IPS-20b (cell line): ENCODE results near the gene CASS4.

Experiments used
- H3K27ac ChIP-seq: one replicate; pipeline ENCODE4 v1.5.1; 2013; ENCODE audit warnings: low read length
- H3K27me3 ChIP-seq: 2 replicates; pipeline ENCODE4 v1.6.1; 2013; ENCODE audit warnings: mild to moderate bottlenecking, low read length, inconsistent platforms; ENCODE audit not compliant: insufficient read depth
- H3K36me3 ChIP-seq: 2 replicates; pipeline ENCODE4 v1.6.1; 2013; ENCODE audit warnings: low read depth, mild to moderate bottlenecking, inconsistent platforms, low read length, moderate library complexity; ENCODE audit not compliant: insufficient read depth
- H3K4me1 ChIP-seq: 2 replicates; pipeline ENCODE4 v1.6.1; 2013; ENCODE audit warnings: mild to moderate bottlenecking, control low read depth, inconsistent platforms, low read length, moderate library complexity; ENCODE audit not compliant: insufficient read depth
- H3K4me3 ChIP-seq: 2 replicates; pipeline ENCODE4 v1.5.1; 2013; ENCODE audit warnings: mild to moderate bottlenecking, low read length, inconsistent platforms
- H3K9ac ChIP-seq: 2 replicates; pipeline ENCODE4 v1.6.1; 2013; ENCODE audit warnings: low read depth, mild to moderate bottlenecking, inconsistent platforms, low read length, moderate library complexity
- H3K9me3 ChIP-seq: 2 replicates; pipeline ENCODE4 v1.6.1; 2013; ENCODE audit warnings: mild to moderate bottlenecking, low read depth, low read length, inconsistent platforms; ENCODE audit not compliant: insufficient read depth

The CASS4 gene

GRCh38 chr20:56438284-56438683, 26.2 kb downstream of the CASS4 start:
- Histone ChIP-seq H3K27ac (no peak overlapping the region), H3K9me3 (no peaks in the 10 kb centered on the region), H3K4me1 (no peaks in the 10 kb centered on the region), H3K4me3 (no peak overlapping the region), H3K9ac (no peak overlapping the region), H3K36me3 (no peaks in the 10 kb centered on the region), H3K27me3 (no peaks in the 10 kb centered on the region)

DNA sequence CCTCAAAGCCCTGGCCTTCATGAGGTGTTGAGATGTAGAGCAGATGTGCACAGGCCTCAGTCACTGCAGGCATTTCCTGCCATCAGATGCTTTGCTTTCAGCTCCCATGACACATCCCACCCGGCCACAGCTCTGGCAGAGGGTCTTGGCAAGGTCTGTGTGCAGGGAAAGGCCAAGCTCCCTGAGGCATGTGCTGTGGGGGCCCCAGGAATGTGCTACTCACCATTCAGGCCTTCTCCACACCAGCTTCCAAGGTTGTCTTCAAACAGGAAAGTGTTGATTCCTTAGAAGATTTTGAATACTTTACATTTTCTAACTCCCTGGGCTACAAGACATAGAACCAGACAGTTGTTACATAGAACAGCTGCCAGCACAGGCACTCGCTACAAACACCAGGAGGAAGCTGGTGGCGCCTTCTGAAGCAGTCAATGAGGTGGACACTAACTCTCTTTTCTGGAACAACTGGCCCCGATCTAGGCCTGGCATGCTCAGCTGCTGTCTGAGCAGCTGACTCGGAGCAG, 27.8 kb downstream of the CASS4 start:
- Histone ChIP-seq H3K36me3 (no peaks in the 10 kb centered on the region), H3K4me3 (no peak overlapping the region), H3K27me3 (no peaks in the 10 kb centered on the region), H3K9ac (no peak overlapping the region), H3K9me3 (no peaks in the 10 kb centered on the region), H3K27ac (no peak overlapping the region), H3K4me1 (no peaks in the 10 kb centered on the region)

GRCh38 chr20:56440346-56441007, 28.4 kb downstream of the CASS4 start:
- Histone ChIP-seq H3K27ac (no peak overlapping the region), H3K27me3 (no peaks in the 10 kb centered on the region), H3K9me3 (no peaks in the 10 kb centered on the region), H3K36me3 (no peaks in the 10 kb centered on the region), H3K9ac (no peak overlapping the region), H3K4me3 (no peak overlapping the region), H3K4me1 (no peaks in the 10 kb centered on the region)

DNA sequence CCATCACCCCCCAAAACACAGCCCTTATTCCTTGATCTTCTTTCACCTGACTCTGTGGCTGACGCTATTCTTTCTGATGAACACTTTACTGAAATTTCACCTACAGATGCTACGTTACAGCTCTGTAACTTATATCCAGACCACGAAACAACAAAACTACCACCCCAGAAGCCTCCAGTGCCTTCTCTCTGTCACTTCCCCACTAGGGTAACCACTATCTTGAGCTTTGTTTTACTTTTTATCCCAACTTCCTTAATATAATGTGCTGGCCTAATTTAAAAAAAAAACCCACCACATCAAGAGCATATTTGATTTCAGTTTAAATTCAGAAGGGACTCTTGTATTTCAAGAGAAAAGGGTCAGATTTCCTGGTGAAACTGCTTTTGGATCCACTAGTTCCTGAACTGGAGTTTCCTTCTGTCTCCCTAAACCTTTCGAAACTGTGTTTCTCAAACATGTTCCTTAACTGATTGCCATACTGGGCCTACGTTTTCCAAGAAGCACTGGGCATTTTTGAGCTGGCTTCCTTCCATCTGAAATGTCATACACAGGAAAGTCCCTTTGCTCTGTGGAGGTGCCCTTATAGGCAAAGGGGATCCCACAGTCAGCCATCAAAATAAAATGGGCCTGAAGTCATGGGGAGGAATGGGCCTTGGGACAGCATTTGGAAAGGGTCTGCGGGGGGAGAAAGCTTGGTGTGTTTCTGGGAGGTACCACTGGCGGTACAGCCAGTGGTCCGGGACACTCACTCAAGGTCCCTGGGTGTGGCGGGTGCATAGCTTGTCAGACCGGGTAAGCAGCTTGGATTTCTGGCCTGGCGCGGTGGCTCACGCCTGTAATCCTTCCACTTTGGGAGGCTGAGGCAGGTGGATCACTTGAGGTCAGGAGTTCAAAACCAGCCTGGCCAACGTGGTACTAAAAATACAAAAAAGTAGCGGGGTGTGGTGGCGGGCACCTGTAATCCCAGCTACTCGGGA, 30.6 kb downstream of the CASS4 start:
- Histone ChIP-seq H3K9me3 (no peaks in the 10 kb centered on the region), H3K9ac (no peak overlapping the region), H3K4me3 (no peak overlapping the region), H3K4me1 (no peaks in the 10 kb centered on the region; the same call in 1 of the 2 replicates), H3K27ac (no peak overlapping the region), H3K36me3 (no peaks in the 10 kb centered on the region), H3K27me3 (no peaks in the 10 kb centered on the region)

DNA sequence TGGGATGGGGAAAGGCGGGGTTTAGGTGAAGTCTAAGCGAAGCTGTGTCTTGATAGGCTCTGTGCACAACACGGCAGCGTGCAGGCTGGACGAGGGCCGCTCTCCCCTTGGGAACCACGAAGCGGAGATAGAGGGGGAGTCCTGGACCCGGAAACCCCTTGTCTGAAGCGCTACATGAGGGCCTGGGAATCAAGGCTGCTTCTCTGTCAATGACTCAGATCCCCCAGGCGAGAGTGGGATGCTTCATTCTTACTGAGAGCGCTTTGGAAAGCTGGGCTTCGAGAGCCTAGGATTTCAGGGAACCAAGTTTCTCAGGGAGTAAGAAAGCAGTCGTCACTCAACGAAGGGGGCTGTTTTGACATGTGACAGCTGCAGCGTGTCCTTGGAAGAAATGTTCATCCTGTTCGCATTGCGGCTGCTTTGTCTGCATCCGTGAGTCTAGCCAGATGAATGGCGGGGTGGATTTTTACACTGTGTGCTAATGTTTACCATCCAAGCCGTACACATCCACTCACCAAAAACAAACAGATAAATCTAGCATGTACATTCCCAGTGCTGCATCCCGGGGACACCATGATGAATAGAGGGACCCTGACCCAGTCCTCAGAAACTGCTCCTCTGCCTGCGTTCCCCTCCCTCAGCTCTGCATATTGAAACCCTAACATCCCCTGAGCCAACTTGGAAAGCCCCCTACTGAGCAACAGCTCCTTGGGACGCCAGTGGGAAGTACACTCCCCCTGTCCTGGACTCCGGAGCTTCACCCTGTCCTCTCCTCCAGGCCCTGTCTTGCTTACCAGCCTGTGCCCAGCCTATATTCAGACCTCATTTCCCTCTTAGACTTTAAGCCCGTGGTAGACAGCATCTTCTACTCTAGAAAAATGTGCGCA, 31.8 kb downstream of the CASS4 start:
- Histone ChIP-seq H3K4me3 (no peak overlapping the region), H3K36me3 (no peaks in the 10 kb centered on the region), H3K9me3 (no peaks in the 10 kb centered on the region), H3K4me1 (no peaks in the 10 kb centered on the region; the same call in 1 of the 2 replicates), H3K27ac (no peak overlapping the region), H3K9ac (no peak overlapping the region), H3K27me3 (no peaks in the 10 kb centered on the region)

- no peaks in the 10 kb centered on the region for H3K9me3 ChIP-seq
- no peaks in the 10 kb centered on the region for H3K36me3 ChIP-seq
- no peak overlapping the region for H3K4me3 ChIP-seq
- no peak overlapping the region for H3K27ac ChIP-seq
- H3K27me3 ChIP-seq: no peaks in the 10 kb centered on the region
- H3K4me1 ChIP-seq: no peaks in the 10 kb centered on the region; the same call in 1 of the 2 replicates
- H3K9ac ChIP-seq: no peak overlapping the region
Observed at GRCh38 chr20:56445130-56445529, 33.1 kb downstream of the CASS4 start.

- Histone ChIP-seq H3K36me3 (no peaks in the 10 kb centered on the region), H3K27ac (no peak overlapping the region), H3K27me3 (no peaks in the 10 kb centered on the region), H3K4me1 (no peaks in the 10 kb centered on the region; the same call in 1 of the 2 replicates), H3K9ac (no peak overlapping the region), H3K4me3 (no peak overlapping the region), H3K9me3 (no peaks in the 10 kb centered on the region)
Observed at GRCh38 chr20:56445540-56445939, 33.5 kb downstream of the CASS4 start.

DNA sequence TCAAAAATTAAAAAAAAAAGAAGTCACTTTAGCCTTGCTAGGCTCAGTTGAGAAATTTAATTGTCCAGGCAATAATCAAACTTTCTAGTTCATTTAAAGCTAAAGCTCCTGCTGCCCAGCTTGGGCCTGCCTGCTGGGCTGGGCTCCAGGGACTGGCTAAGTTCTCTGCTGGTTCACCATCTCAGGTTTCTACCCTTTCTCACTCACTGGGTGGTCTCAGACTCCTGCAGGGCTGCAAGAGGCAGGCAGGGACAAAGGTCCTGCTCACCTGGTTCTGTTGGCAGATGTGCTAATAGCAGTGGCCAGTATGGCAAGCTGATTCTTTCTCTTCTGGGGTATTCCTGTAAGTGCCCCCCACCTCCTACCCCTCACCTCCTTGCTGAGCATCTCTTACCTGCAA, 35.2 kb downstream of the CASS4 start:
- Histone ChIP-seq H3K4me3 (no peak overlapping the region), H3K9ac (no peak overlapping the region), H3K36me3 (no peaks in the 10 kb centered on the region), H3K4me1 (no peaks in the 10 kb centered on the region; the same call in 1 of the 2 replicates), H3K27me3 (peaks cover 5% of the 10 kb centered on the region; the same call in 1 of the 2 replicates), H3K27ac (no peak overlapping the region), H3K9me3 (no peaks in the 10 kb centered on the region)

DNA sequence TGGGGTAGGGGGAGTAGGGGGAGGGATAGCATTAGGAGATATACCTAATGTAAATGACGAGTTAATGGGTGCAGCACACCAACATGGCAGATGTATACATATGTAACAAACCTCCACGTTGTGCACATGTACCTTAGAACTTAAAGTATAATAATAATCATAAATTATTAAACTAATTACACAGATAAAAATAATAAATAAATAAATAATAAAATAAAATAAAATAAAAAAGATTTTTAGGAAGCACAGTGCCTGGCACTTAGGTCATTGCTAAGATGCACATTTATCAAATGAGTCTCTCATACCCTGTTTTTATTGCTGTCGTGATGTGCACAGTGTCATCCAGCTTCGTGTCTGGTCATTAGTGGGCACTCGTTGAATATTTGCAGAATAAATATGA, 37.4 kb downstream of the CASS4 start:
- no peak overlapping the region for H3K27ac ChIP-seq

DNA sequence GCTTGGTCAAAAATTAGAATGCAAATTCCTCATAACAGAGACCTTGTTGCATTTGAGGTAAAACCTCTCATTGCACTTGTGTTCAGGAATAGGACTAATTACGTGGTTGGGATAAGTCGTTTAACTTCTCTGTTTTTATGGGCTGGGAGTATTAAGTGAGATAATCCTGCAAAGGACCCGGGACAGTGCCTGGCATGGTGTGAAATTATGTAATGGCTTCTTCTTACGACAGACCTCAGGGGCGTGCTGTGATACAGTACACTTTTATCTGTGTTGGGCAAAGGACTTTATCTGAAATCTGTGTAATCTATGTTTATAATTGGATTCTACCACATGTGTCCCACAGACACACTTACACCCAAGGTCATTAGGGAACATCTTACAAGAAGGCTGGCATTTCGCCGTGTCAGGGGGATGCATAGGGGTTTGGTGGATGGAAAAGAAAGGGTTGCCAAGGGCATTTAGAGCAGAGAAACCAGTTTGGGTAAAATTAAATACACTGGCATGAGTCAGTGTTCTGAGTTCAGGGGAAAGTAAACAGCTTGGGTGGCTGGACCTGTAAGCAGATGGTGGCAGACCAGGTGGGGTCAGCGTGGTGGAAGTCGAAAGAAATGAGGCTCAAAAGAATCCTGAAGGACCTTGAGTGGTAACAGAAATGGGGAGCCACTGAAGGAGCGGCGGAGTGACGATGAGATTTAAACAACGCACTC, 39.2 kb downstream of the CASS4 start:
- Histone ChIP-seq H3K9me3 (no peaks in the 10 kb centered on the region), H3K36me3 (no peaks in the 10 kb centered on the region), H3K4me3 (no peak overlapping the region), H3K9ac (no peak overlapping the region), H3K27ac (no peak overlapping the region), H3K4me1 (no peaks in the 10 kb centered on the region; the same call in 1 of the 2 replicates), H3K27me3 (peaks cover 6% of the 10 kb centered on the region; the same call in 1 of the 2 replicates)

More for the DNA sequence above, 37.4 kb downstream of the CASS4 start:
- Histone ChIP-seq H3K27me3 (peaks cover 6% of the 10 kb centered on the region; the same call in 1 of the 2 replicates), H3K36me3 (no peaks in the 10 kb centered on the region), H3K4me1 (no peaks in the 10 kb centered on the region; the same call in 1 of the 2 replicates), H3K9ac (no peak overlapping the region), H3K4me3 (no peak overlapping the region), H3K9me3 (no peaks in the 10 kb centered on the region)
